Lung (tissue), 12 donors: ENCODE data around the gene PPP3R1. TPM values are rescaled to one million over a fixed set of nuclear protein-coding genes. Genes with fewer than 3 reads are reported as not detected.
A peak's percentile ranks its signal among the peaks of the same experiment; 100 is the strongest.

ENCODE experiments used
- ATAC-seq: fragments of 200-7000 bp; cut with Tn5 transposase; one replicate; pipeline ENCODE4 v1.9.1; 2020; ENCODE audit warnings: moderate number of reproducible peaks; ENCODE audit not compliant: insufficient read depth, low FRiP score
- DNase-seq, 3 donors: peaks; one replicate each; pipeline ENCODE4 v3.0.0-alpha.2; 2013 to 2017
- H3K27ac ChIP-seq, 2 donors: one replicate each; pipeline ENCODE4 v1.5.1; 2013; ENCODE audit warnings: mild to moderate bottlenecking in 2 of 2, moderate library complexity in 2 of 2, control low read depth in 1 of 2, inconsistent platforms in 1 of 2, low read depth in 1 of 2, low read length in 1 of 2
- H3K27me3 ChIP-seq, 3 donors: one replicate each; pipeline ENCODE4 v1.5.1; 2013; ENCODE audit warnings: low read length in 2 of 3; ENCODE audit not compliant: control insufficient read depth in 3 of 3, insufficient read depth in 3 of 3
- H3K36me3 ChIP-seq, 4 donors: one replicate each; pipeline ENCODE4 v1.5.1; 2013; ENCODE audit warnings: low read length in 4 of 4, mild to moderate bottlenecking in 1 of 4, moderate library complexity in 1 of 4; ENCODE audit not compliant: control insufficient read depth in 4 of 4, insufficient read depth in 4 of 4
- H3K4me1 ChIP-seq, 5 donors: one replicate each; pipeline ENCODE4 v1.5.1; 2013; ENCODE audit warnings: low read length in 5 of 5, mild to moderate bottlenecking in 2 of 5, moderate library complexity in 1 of 5; ENCODE audit not compliant: control insufficient read depth in 5 of 5, insufficient read depth in 5 of 5
- H3K4me3 ChIP-seq: one replicate; pipeline ENCODE4 v1.5.1; 2013; ENCODE audit warnings: mild to moderate bottlenecking, control low read depth, moderate library complexity
- H3K9ac ChIP-seq, 2 donors: one replicate each; pipeline ENCODE4 v1.5.1; 2013; ENCODE audit warnings: low read length in 2 of 2, control low read depth in 1 of 2; ENCODE audit not compliant: insufficient read depth in 1 of 2
- H3K9me3 ChIP-seq, 4 donors: one replicate each; pipeline ENCODE4 v1.5.1; 2013; ENCODE audit warnings: low read length in 3 of 4, mild to moderate bottlenecking in 1 of 4, moderate library complexity in 1 of 4; ENCODE audit not compliant: control insufficient read depth in 4 of 4, insufficient read depth in 3 of 4
- WGBS, 2 donors: extraction: QIAGEN DNeasy Blood & Tissue Kit; methylation state at CpG; one replicate each; pipeline ENCODE4 v1.1.7; 2013; 5-methylcytosine and 5-hydroxymethylcytosine counted together
- polyA plus RNA-seq, 2 donors: library from polyadenylated mRNA; stranded (reverse); fragments of 200-250 nt; gene quantifications; one replicate each; pipeline ENCODE4 v1.2.1, GENCODE V29; 2013
- total RNA-seq, 2 donors: library from RNA; depleted of rRNA in 1 of 2; stranded (reverse); fragments of >200 nt in 1 of 2; gene quantifications; one replicate each; pipeline ENCODE4 v1.2.1, GENCODE V29; 2014 to 2021
- TF ChIP-seq, protein P1 (sequence below): IDR thresholded peaks from 2 replicates; pipeline ENCODE4 v1.5.1; 2012; ENCODE audit warnings: mild to moderate bottlenecking; ENCODE audit errors: control extremely low read depth, extremely low read depth
- donor health status: control.
- donor health status: control.
- donor health status: Bipolar disorder and iron deficiency.
- donor health status: healthy.
- donor health status: DM: yes; HTN: yes; CAD: no.

The PPP3R1 gene
- total and polyA plus RNA-seq, 4 donors, result 20.8 to 69.7 (median 36.8) TPM

DNA sequence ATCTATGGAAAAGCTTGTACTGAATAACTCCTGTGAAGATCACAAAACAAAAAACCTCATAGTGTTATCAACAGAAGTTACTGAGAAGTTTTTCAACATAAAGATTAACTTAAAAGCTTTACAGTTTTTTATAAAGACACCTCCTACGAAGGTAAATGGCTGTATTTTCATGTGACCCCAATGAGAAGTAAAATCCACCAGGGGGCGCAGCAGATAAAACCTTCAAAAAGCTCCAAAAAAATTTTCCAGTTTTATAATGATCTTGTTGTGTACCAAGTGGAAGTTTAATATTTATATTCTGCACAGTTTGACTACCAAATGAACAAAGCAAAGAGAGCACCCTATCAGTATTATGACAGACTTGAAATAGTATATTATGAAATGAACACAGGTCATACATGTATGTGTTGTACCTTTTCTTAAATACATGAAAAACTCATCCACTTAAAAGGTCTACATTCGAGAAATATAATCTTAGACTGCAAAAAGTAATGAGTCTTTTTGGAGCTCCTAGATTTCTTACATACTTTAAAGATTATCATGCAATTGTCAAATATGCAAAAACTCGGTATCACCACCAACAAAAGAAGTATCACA lies 56.1 kb downstream of the PPP3R1 start:
- Histone ChIP-seq H3K36me3 (no peaks in the 10 kb centered on the region), H3K9ac (no peak overlapping the region), H3K4me1 (peaks cover 0 to 11% (median 0%) of the 10 kb centered on the region in 5 donors), H3K4me3 (no peak overlapping the region), H3K9me3 (no peaks in the 10 kb centered on the region), H3K27ac (no peak overlapping the region), H3K27me3 (no peaks in the 10 kb centered on the region)
- DNase-seq (peak in 2 of 3 donors; percentile 22 to 62), ATAC-seq (no peak)
- 45 to 71% methylated on average over 4 of the region's 4 CpGs for WGBS, 2 donors
- TF ChIP-seq, protein P1, sequence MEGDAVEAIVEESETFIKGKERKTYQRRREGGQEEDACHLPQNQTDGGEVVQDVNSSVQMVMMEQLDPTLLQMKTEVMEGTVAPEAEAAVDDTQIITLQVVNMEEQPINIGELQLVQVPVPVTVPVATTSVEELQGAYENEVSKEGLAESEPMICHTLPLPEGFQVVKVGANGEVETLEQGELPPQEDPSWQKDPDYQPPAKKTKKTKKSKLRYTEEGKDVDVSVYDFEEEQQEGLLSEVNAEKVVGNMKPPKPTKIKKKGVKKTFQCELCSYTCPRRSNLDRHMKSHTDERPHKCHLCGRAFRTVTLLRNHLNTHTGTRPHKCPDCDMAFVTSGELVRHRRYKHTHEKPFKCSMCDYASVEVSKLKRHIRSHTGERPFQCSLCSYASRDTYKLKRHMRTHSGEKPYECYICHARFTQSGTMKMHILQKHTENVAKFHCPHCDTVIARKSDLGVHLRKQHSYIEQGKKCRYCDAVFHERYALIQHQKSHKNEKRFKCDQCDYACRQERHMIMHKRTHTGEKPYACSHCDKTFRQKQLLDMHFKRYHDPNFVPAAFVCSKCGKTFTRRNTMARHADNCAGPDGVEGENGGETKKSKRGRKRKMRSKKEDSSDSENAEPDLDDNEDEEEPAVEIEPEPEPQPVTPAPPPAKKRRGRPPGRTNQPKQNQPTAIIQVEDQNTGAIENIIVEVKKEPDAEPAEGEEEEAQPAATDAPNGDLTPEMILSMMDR, result no peak

DNA sequence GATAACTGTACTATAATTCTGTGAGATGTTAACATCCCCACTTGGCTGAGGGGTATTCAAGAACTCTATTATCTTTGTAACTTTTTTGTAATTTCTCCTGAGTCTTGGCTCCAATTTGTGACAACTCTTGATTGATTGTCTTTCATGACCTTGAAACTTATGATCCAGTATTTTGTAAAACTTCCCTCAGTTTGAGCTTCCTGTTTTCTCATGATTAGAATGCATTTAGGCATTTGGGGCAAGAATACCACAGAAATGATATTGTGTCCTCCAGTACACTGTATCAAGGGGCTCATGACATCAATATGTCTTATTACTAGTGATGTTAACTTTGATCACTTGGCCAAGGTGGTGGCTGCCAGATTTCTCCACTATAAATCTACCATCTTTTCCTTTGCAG lies 57.2 kb downstream of the PPP3R1 start:
- no peaks in the 10 kb centered on the region for H3K9me3 ChIP-seq
- no peak overlapping the region for H3K27ac ChIP-seq
- H3K4me3 ChIP-seq, result no peak overlapping the region
- no peak for ATAC-seq
- no peaks in the 10 kb centered on the region for H3K27me3 ChIP-seq
- H3K4me1 ChIP-seq, result peaks cover 0 to 11% (median 0%) of the 10 kb centered on the region in 5 donors
- no peaks in the 10 kb centered on the region for H3K36me3 ChIP-seq
- TF ChIP-seq, protein P1, result no peak
- no peak overlapping the region for H3K9ac ChIP-seq
- no peak for DNase-seq

DNA sequence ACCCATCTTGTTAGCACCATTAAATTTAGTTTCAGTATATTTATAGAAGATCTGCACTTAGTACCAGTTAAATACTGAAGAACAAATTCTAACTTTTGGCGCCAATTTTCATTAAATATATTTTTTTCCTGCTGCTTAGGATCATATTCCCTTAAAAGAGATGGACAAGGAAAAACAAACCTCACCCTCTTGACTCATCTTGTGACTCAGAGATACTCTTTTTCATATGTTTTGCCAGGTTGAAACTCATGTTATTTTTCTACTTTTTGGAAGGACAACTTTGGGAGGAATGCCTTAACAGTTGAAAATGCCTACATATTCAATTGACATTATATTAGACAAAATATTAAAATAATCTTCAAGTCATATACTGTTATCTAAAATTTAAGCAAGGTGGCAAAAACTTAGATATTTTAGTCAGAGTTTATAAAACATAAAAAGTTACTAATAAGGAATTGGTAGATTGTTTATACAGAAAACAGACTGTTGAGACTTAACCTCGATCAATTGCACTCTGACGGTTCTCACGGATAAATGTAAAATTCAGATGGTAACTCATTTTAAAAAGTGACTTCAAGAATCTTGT lies 58.5 kb downstream of the PPP3R1 start:
- Histone ChIP-seq H3K27ac (no peak overlapping the region), H3K27me3 (no peaks in the 10 kb centered on the region), H3K36me3 (no peaks in the 10 kb centered on the region), H3K9me3 (no peaks in the 10 kb centered on the region), H3K9ac (no peak overlapping the region), H3K4me3 (no peak overlapping the region), H3K4me1 (peaks cover 0 to 11% (median 0%) of the 10 kb centered on the region in 5 donors)
- DNase-seq, result no peak
- TF ChIP-seq, protein P1, result no peak
- WGBS, 2 donors, result 92 to 93% methylated on average over 4 of the region's 4 CpGs
- ATAC-seq, result no peak
